Adrenal gland (tissue), 5 donors: ENCODE results near the gene MBNL1.

Experiments
- POLR2A ChIP-seq, 2 donors: fragments of 450-650 bp; IDR thresholded peaks; one replicate each; pipeline ENCODE4 v1.6.1; 2017; ENCODE audit warnings: antibody characterized with exemption in 2 of 2, mild to moderate bottlenecking in 2 of 2, moderate library complexity in 1 of 2
- TF ChIP-seq, protein P1 (sequence below), 6 experiments: fragments of 450-650 bp in 4 of 6; fragments of 200-600 bp in 2 of 6; sonication (generic) in 1 of 6; IDR thresholded peaks; 1 replicate in 5 of 6; 2 replicates in 1 of 6; pipeline versions ENCODE4 v1.5.1 to v1.8.0; 2016 to 2021; ENCODE audit warnings: antibody characterized with exemption in 6 of 6, mild to moderate bottlenecking in 2 of 6, moderate library complexity in 1 of 6
- donor health status: DM: no; HTN: no; CAD: no.

DNA sequence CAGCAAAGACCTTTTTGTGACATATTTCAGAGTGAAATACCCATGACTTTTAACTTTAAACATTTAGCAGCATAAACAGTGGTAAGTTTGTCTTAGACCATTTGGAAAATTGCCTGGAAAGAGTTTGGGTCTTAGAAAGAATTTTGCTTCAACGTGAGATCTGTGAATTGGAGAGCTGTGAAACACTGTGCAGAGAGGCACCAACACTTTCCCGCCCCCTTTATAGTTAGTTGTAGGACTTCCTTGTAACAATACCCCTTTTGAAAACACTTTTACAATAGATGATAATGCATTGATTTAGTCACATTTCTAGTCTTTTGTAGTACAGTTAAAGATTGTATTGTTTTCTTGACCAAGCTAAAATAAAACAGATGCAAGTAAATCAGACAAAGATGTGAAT is 43.5 kb upstream of the MBNL1 start:
- TF ChIP-seq, protein P1, sequence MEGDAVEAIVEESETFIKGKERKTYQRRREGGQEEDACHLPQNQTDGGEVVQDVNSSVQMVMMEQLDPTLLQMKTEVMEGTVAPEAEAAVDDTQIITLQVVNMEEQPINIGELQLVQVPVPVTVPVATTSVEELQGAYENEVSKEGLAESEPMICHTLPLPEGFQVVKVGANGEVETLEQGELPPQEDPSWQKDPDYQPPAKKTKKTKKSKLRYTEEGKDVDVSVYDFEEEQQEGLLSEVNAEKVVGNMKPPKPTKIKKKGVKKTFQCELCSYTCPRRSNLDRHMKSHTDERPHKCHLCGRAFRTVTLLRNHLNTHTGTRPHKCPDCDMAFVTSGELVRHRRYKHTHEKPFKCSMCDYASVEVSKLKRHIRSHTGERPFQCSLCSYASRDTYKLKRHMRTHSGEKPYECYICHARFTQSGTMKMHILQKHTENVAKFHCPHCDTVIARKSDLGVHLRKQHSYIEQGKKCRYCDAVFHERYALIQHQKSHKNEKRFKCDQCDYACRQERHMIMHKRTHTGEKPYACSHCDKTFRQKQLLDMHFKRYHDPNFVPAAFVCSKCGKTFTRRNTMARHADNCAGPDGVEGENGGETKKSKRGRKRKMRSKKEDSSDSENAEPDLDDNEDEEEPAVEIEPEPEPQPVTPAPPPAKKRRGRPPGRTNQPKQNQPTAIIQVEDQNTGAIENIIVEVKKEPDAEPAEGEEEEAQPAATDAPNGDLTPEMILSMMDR (IDR thresholded peaks at IDR 0.05), result no peak
- TF ChIP-seq POLR2A (IDR thresholded peaks at IDR 0.05), result no peak
